K562 (cell line): ENCODE results near the gene ABI3BP. TPM values are rescaled to one million over a fixed set of nuclear protein-coding genes. Genes with fewer than 3 reads are reported as not detected.

Experiments
- ATAC-seq: fragments of 200-7000 bp; cut with Tn5 transposase; 3 replicates; pipeline ENCODE4 v1.9.1; 2020; ENCODE audit warnings: moderate library complexity
- BruUV-seq: library from RNA; stranded (reverse); fragments of 400-500 nt; replicated peaks from 2 replicates; lab custom pipeline; 2021; lab: Mats Ljungman, UMichigan
- CTCF ChIA-PET: fragments of 300-600 bp; formaldehyde crosslinking; extraction: SDS; loops from one replicate; lab custom pipeline; 2021; ENCODE audit warnings: low intra/inter-chr PET ratio; lab: Yijun Ruan, JAX
- POLR2A ChIA-PET: fragments of 300-600, 350-650 bp; sonication (Branson Sonifier 250); formaldehyde crosslinking; extraction: SDS; loops from one replicate; lab custom pipeline; 2021; ENCODE audit warnings: antibody characterized with exemption, inconsistent platforms; lab: Yijun Ruan, JAX
- DNase-seq, 4 experiments: peaks; one replicate each; pipeline versions ENCODE4 v3.0.0 to v3.0.0-alpha.2; 2011 to 2018; ENCODE audit warnings: low spot score in 3 of 4, mixed read lengths in 3 of 4; ENCODE audit errors: extremely low read depth in 1 of 4
- FAIRE-seq: peaks from 2 replicates; lab custom pipeline; 2011; peaks lifted over from hg19 to GRCh38; lab: Jason Lieb, UNC
- H2AFZ ChIP-seq: 2 replicates; pipeline ENCODE4 v1.6.0; 2011; ENCODE audit warnings: low read depth, low read length, control low read depth, inconsistent platforms
- H3K27ac ChIP-seq: fragments of 200-600 bp; 3 replicates; pipeline ENCODE4 v1.8.0; 2011; ENCODE audit warnings: low read depth, mild to moderate bottlenecking, control low read depth, inconsistent platforms, low read length, moderate library complexity, mixed read lengths; ENCODE audit errors: extremely low read depth
- H3K27me3 ChIP-seq, 2 experiments: fragments of 300-600 bp in 1 of 2; 2 replicates in 1 of 2; 3 replicates in 1 of 2; pipeline versions ENCODE4 v1.6.0 to v1.8.0; 2011; ENCODE audit warnings: inconsistent platforms in 2 of 2, low read length in 2 of 2, mild to moderate bottlenecking in 1 of 2, mixed read lengths in 1 of 2, moderate library complexity in 1 of 2; ENCODE audit not compliant: control insufficient read depth in 2 of 2, insufficient read depth in 2 of 2
- H3K36me3 ChIP-seq: fragments of 300-600 bp; 3 replicates; pipeline ENCODE4 v1.8.0; 2011; ENCODE audit warnings: mild to moderate bottlenecking, low read length, inconsistent platforms; ENCODE audit not compliant: control insufficient read depth, insufficient read depth
- H3K4me1 ChIP-seq, 2 experiments: fragments of 200-600 bp in 1 of 2; replicated peaks in 1 of 2; 2 replicates in 1 of 2; 3 replicates in 1 of 2; pipeline versions ENCODE4 v1.5.1 to v1.8.0; 2011; ENCODE audit warnings: inconsistent platforms in 2 of 2, low read length in 2 of 2, mild to moderate bottlenecking in 1 of 2, mixed read lengths in 1 of 2, moderate library complexity in 1 of 2; ENCODE audit not compliant: control insufficient read depth in 2 of 2, insufficient read depth in 2 of 2
- H3K4me2 ChIP-seq: 2 replicates; pipeline ENCODE4 v1.6.1; 2011; ENCODE audit warnings: low read length, control low read depth, inconsistent platforms, mixed read lengths; ENCODE audit not compliant: insufficient read depth
- H3K4me3 ChIP-seq: fragments of 200-600 bp; sonication (generic), shearing (Covaris generic); 2 replicates; pipeline ENCODE4 v1.5.1; 2016; ENCODE audit warnings: control low read depth, inconsistent platforms
- H3K79me2 ChIP-seq: fragments of 200-600 bp; 3 replicates; pipeline ENCODE4 v1.8.0; 2011; ENCODE audit warnings: low read length, inconsistent platforms; ENCODE audit not compliant: control insufficient read depth, insufficient read depth
- H3K9ac ChIP-seq, 2 experiments: 2 replicates each; pipeline versions ENCODE4 v1.6.0 to v1.6.1; 2011; ENCODE audit warnings: low read depth in 2 of 2, low read length in 2 of 2, control low read depth in 1 of 2, inconsistent platforms in 1 of 2, mild to moderate bottlenecking in 1 of 2, mixed read lengths in 1 of 2; ENCODE audit not compliant: insufficient read depth in 1 of 2
- H3K9me1 ChIP-seq: one replicate; pipeline ENCODE4 v1.6.0; 2011; ENCODE audit warnings: inconsistent platforms, mild to moderate bottlenecking, low read length, moderate library complexity; ENCODE audit not compliant: control insufficient read depth, insufficient read depth
- H3K9me3 ChIP-seq: replicated peaks from 2 replicates; pipeline ENCODE4 v1.5.1; 2011; ENCODE audit warnings: low read depth, low read length, inconsistent platforms; ENCODE audit not compliant: control insufficient read depth, insufficient read depth
- H4K20me1 ChIP-seq: replicated peaks from 2 replicates; pipeline ENCODE4 v1.6.1; 2011; ENCODE audit warnings: low read length, inconsistent platforms, mixed read lengths; ENCODE audit not compliant: control insufficient read depth, insufficient read depth
- ARID1B ChIP-seq: fragments of 450-650 bp; IDR thresholded peaks from 2 replicates; pipeline ENCODE4 v1.6.1; 2016; ENCODE audit warnings: antibody characterized with exemption, mild to moderate bottlenecking, inconsistent platforms
- CC2D1A ChIP-seq: fragments of 450-650 bp; IDR thresholded peaks from 2 replicates; pipeline ENCODE4 v1.6.1; 2017; ENCODE audit warnings: mild to moderate bottlenecking
- CCAR2 ChIP-seq: fragments of 200-400 bp; formaldehyde crosslinking; IDR thresholded peaks from 2 replicates; pipeline ENCODE4 v1.6.1; 2017; ENCODE audit warnings: mild to moderate bottlenecking, low read depth, low read length
- CHD2 ChIP-seq: IDR thresholded peaks from 2 replicates; pipeline ENCODE4 v1.6.1; 2011; ENCODE audit warnings: low read depth, low read length
- COPS2 ChIP-seq: fragments of 450-650 bp; conservative IDR thresholded peaks from 2 replicates; pipeline ENCODE4 v1.6.1; 2016; ENCODE audit warnings: mild to moderate bottlenecking, moderate library complexity
- FOXA3 ChIP-seq, 2 experiments: fragments of 450-650 bp in 1 of 2; sonication (generic) in 1 of 2; formaldehyde crosslinking; IDR thresholded peaks in 1 of 2; conservative IDR thresholded peaks in 1 of 2; 2 replicates each; pipeline versions ENCODE4 v1.4.0 to v1.8.0; 2020 to 2022; ENCODE audit warnings: mild to moderate bottlenecking in 2 of 2, missing genetic modification reagents in 1 of 2
- NBN ChIP-seq: fragments of 450-650 bp; IDR thresholded peaks from 2 replicates; pipeline ENCODE4 v1.6.1; 2016; ENCODE audit warnings: low read depth, mild to moderate bottlenecking
- PHF20 ChIP-seq: fragments of 450-650 bp; IDR thresholded peaks from 2 replicates; pipeline ENCODE4 v1.6.1; 2018; ENCODE audit not compliant: partially characterized antibody
- SNIP1 ChIP-seq: fragments of 450-650 bp; IDR thresholded peaks from 2 replicates; pipeline ENCODE4 v1.7.1; 2017; ENCODE audit warnings: low read depth, mild to moderate bottlenecking
- SP2 ChIP-seq: IDR thresholded peaks from 2 replicates; pipeline ENCODE4 v1.6.1; 2011; ENCODE audit warnings: mild to moderate bottlenecking, low read depth, low read length, moderate library complexity; ENCODE audit not compliant: poor library complexity, severe bottlenecking; ENCODE audit errors: extremely low read depth
- STAG1 ChIP-seq: sonication (generic); formaldehyde crosslinking; IDR thresholded peaks from 2 replicates; pipeline ENCODE4 v1.5.0; 2020; ENCODE audit warnings: missing genetic modification reagents, borderline replicate concordance
- ZFP30 ChIP-seq: fragments of 250-450 bp; sonication (Bioruptor Pico); IDR thresholded peaks from 2 replicates; pipeline ENCODE4 v1.8.0; 2022; ENCODE audit warnings: moderate library complexity, mild to moderate bottlenecking, inconsistent platforms, borderline replicate concordance
- ZNF274 ChIP-seq: IDR thresholded peaks from 2 replicates; pipeline ENCODE4 v1.6.1; 2011; ENCODE audit warnings: low read depth, mild to moderate bottlenecking, low read length, moderate library complexity, borderline replicate concordance
- WGBS: fragments of 100-300 bp; shearing (Covaris generic); methylation state at CpG from one replicate; pipeline ENCODE4 v1.1.6; 2016; ENCODE audit warnings: low coverage, mixed read lengths; ENCODE audit not compliant: insufficient coverage; ENCODE audit errors: missing lambda C conversion rate; 5-methylcytosine and 5-hydroxymethylcytosine counted together
- in situ Hi-C: fragments of 300-500 bp; cut with MboI; formaldehyde crosslinking; loops from 4 replicates; pipeline ENCODE4 v1.15.0; 2018; ENCODE audit warnings: inconsistent platforms, mixed read lengths
- intact Hi-C: fragments of 100-400 bp; cut with micrococcal nuclease; formaldehyde crosslinking; loops from 2 replicates; pipeline ENCODE4 v1.14.2; 2022
- polyA plus RNA-seq, 8 experiments: library from polyadenylated mRNA; depleted of rRNA in 4 of 8; stranded (reverse) in 5 of 8; unstranded in 3 of 8; fragments of >200 nt; fragmentation: Nextera tagmentation in 2 of 8; fragmentation: Illumina TruSeq in 1 of 8; extraction: Ambion mirVana in 2 of 8; extraction: Trizol in 1 of 8; gene quantifications; 2 replicates each; pipeline versions ENCODE4 v1.2.1 to v1.2.3, GENCODE V29; 2011 to 2014; ENCODE audit warnings: inconsistent platforms in 1 of 8, missing spikeins in 1 of 8
- total RNA-seq, 7 experiments: library from RNA; depleted of rRNA in 6 of 7; stranded (reverse); fragments of >200 nt in 6 of 7; fragmentation: Illumina TruSeq in 2 of 7; extraction: Trizol in 2 of 7; gene quantifications; 2 replicates each; pipeline versions ENCODE4 v1.2.1 to v1.2.3, GENCODE V29; 2011 to 2021; ENCODE audit warnings: low replicate concordance in 1 of 7
- TF ChIP-seq, protein P1 (sequence below): fragments of 450-650 bp; IDR thresholded peaks from 2 replicates; pipeline ENCODE4 v1.6.1; 2016; ENCODE audit warnings: antibody characterized with exemption
- TF ChIP-seq, protein P2 (sequence below): fragments of 250-450 bp; sonication (Bioruptor Pico); IDR thresholded peaks from 2 replicates; pipeline ENCODE4 v1.4.0; 2020

The ABI3BP gene
- total and polyA plus RNA-seq, 9 of the 15 experiments (the other 6 are each of a cell fraction or from before 2014, with no cell fraction given) = 0.01 to 0.24 (median 0.06) TPM; not detected in 5

DNA sequence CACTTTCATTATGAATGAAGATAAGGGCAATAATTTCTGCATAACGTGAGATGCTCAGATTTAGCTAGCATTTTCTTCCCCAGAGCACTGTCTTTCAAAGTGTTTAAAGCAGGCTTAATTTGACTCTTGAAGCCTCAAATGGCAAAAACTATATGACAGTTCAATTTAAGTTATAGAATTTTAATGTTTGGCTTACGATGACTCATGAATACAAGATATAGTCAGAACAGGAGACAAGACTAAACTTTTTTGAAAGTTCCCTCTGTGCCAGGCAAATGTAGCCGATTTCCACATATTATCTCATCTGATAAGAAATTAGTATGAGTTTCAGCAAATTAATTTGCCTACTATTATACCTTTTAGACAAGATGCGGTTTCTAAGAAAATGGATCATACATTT is 19.6 kb downstream of the ABI3BP start:
- no peaks in the 10 kb centered on the region for H3K36me3 ChIP-seq
- FAIRE-seq = no peak
- no peak overlapping the region for H3K9ac ChIP-seq
- no peak overlapping the region for H3K4me2 ChIP-seq
- no peaks in the 10 kb centered on the region for H3K9me1 ChIP-seq
- no TSS peak for BruUV-seq
- no peak for ATAC-seq
- CTCF ChIA-PET = no interaction called here
- WGBS = 2% methylated on average over 4 of the region's 4 CpGs
- in situ Hi-C loops = no loop called here
- no peak for TF ChIP-seq ZNF274
- TF ChIP-seq ZFP30 = no peak
- no peak for TF ChIP-seq COPS2
- TF ChIP-seq PHF20 = no peak
- TF ChIP-seq, all 486 proteins: peak for 0
- no peaks in the 10 kb centered on the region for H3K4me1 ChIP-seq
- no peaks in the 10 kb centered on the region for H3K27me3 ChIP-seq
- H2AFZ ChIP-seq = no peak overlapping the region
- no peak for DNase-seq
- no peaks in the 10 kb centered on the region for H3K79me2 ChIP-seq
- no peaks in the 10 kb centered on the region for H4K20me1 ChIP-seq
- no peak overlapping the region for H3K27ac ChIP-seq
- POLR2A ChIA-PET = no interaction called here
- no peaks in the 10 kb centered on the region for H3K9me3 ChIP-seq
- intact Hi-C loops = no loop called here
- H3K4me3 ChIP-seq = no peak overlapping the region

DNA sequence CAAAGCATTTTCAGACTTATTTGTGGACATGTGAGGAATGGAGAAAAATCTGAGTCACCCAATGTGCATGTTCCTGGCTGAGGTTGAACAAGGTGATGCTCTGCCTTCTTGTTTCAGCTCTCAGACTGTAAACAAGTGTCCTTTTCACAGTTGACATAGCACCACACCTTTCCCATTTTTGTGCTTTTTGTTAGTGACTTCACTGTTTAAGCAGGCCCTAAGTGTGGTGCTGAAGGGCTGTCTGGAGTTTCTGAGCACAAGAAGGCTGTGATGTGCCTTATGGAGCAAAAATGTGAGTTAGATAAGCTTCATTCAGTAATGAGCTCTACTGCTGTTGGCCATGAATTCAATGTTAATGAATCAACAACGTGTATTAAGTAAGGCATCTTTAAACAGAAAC is 20.4 kb downstream of the ABI3BP start:
- CTCF ChIA-PET = no interaction called here
- intact Hi-C loops = no loop called here
- Histone ChIP-seq H4K20me1 (no peaks in the 10 kb centered on the region), H3K9me1 (no peaks in the 10 kb centered on the region), H3K4me1 (no peaks in the 10 kb centered on the region), H3K36me3 (no peaks in the 10 kb centered on the region), H3K4me3 (no peak overlapping the region), H3K27ac (no peak overlapping the region), H3K79me2 (no peaks in the 10 kb centered on the region), H2AFZ (no peak overlapping the region), H3K4me2 (no peak overlapping the region), H3K9me3 (no peaks in the 10 kb centered on the region), H3K27me3 (no peaks in the 10 kb centered on the region), H3K9ac (no peak overlapping the region)
- no peak for DNase-seq
- POLR2A ChIA-PET = no interaction called here
- ATAC-seq = no peak
- FAIRE-seq = no peak
- BruUV-seq = no TSS peak
- WGBS = 0% methylated on average over 1 of the region's 1 CpG
- in situ Hi-C loops = no loop called here
- TF ChIP-seq SNIP1 (no peak), CHD2 (no peak), CCAR2 (no peak), FOXA3 (CRISPR knock-in tag; conservative IDR thresholded peaks at IDR 0.05 in 1 of 2, IDR thresholded peaks at IDR 0.05 in 1 of 2) (no peak), PHF20 (no peak), STAG1 (CRISPR knock-in tag) (no peak), CC2D1A (no peak), ARID1B (no peak), NBN (no peak), SP2 (no peak)
- TF ChIP-seq, protein P1, sequence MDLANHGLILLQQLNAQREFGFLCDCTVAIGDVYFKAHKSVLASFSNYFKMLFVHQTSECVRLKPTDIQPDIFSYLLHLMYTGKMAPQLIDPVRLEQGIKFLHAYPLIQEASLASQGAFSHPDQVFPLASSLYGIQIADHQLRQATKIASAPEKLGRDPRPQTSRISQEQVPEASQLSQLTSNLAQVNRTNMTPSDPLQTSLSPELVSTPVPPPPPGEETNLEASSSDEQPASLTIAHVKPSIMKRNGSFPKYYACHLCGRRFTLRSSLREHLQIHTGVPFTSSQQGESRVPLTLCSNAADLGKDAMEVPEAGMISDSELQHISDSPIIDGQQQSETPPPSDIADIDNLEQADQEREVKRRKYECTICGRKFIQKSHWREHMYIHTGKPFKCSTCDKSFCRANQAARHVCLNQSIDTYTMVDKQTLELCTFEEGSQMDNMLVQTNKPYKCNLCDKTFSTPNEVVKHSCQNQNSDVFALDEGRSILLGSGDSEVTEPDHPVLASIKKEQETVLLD = no peak
- TF ChIP-seq, protein P2, sequence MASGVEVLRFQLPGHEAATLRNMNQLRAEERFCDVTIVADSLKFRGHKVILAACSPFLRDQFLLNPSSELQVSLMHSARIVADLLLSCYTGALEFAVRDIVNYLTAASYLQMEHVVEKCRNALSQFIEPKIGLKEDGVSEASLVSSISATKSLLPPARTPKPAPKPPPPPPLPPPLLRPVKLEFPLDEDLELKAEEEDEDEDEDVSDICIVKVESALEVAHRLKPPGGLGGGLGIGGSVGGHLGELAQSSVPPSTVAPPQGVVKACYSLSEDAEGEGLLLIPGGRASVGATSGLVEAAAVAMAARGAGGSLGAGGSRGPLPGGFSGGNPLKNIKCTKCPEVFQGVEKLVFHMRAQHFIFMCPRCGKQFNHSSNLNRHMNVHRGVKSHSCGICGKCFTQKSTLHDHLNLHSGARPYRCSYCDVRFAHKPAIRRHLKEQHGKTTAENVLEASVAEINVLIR (CRISPR knock-in tag) = no peak
